Spleen (tissue), 11 donors: Measurements from ENCODE around the gene WASF2. TPM values are rescaled to one million over a fixed set of nuclear protein-coding genes. Genes with fewer than 3 reads are reported as not detected.

Experiments
- DNase-seq: peaks from one replicate; pipeline ENCODE4 v3.0.0-alpha.2; 2020
- H3K27ac ChIP-seq, 8 donors: fragments of 200-600 bp; sonication (generic) in 7 of 8; 1 replicate in 4 of 8; 2 replicates in 4 of 8; pipeline versions ENCODE4 v1.5.0 to v1.8.0; 2016 to 2021; ENCODE audit warnings: inconsistent platforms in 4 of 8, mild to moderate bottlenecking in 4 of 8, moderate library complexity in 1 of 8
- H3K27me3 ChIP-seq, 7 donors: fragments of 200-600 bp; sonication (generic) in 6 of 7; replicated peaks in 1 of 7; 1 replicate in 4 of 7; 2 replicates in 3 of 7; pipeline versions ENCODE4 v1.5.0 to v1.8.0; 2016 to 2021; ENCODE audit warnings: inconsistent platforms in 3 of 7, mild to moderate bottlenecking in 1 of 7
- H3K36me3 ChIP-seq, 6 donors: fragments of 200-600 bp; sonication (generic) in 5 of 6; 1 replicate in 4 of 6; 2 replicates in 2 of 6; pipeline versions ENCODE4 v1.5.0 to v1.8.0; 2016 to 2021; ENCODE audit warnings: inconsistent platforms in 2 of 6
- H3K4me1 ChIP-seq, 6 donors: fragments of 200-600 bp; sonication (generic) in 5 of 6; 1 replicate in 3 of 6; 2 replicates in 3 of 6; pipeline versions ENCODE4 v1.5.0 to v1.8.0; 2016 to 2021; ENCODE audit warnings: inconsistent platforms in 3 of 6
- H3K4me3 ChIP-seq, 8 donors: fragments of 200-600 bp; sonication (generic) in 7 of 8; 1 replicate in 4 of 8; 2 replicates in 4 of 8; pipeline versions ENCODE4 v1.5.0 to v1.8.0; 2016 to 2021; ENCODE audit warnings: inconsistent platforms in 4 of 8, mild to moderate bottlenecking in 4 of 8, moderate library complexity in 2 of 8
- H3K9me3 ChIP-seq, 8 donors: fragments of 200-600 bp; sonication (generic) in 7 of 8; 1 replicate in 4 of 8; 2 replicates in 4 of 8; pipeline versions ENCODE4 v1.5.0 to v1.8.0; 2016 to 2021; ENCODE audit warnings: inconsistent platforms in 4 of 8
- POLR2A ChIP-seq, 3 donors: fragments of 450-650 bp; IDR thresholded peaks; one replicate each; pipeline ENCODE4 v1.5.1; 2017; ENCODE audit warnings: antibody characterized with exemption in 3 of 3, mild to moderate bottlenecking in 1 of 3
- POLR2AphosphoS5 ChIP-seq, 3 donors: sonication (generic); formaldehyde crosslinking; IDR thresholded peaks; one replicate each; pipeline ENCODE4 v1.5.1; 2017; ENCODE audit warnings: antibody characterized with exemption in 3 of 3
- WGBS, 5 donors: extraction: QIAGEN DNeasy Blood & Tissue Kit in 3 of 5; methylation state at CpG; one replicate each; pipeline versions ENCODE4 v1.1.5 to v1.1.7; 2013 to 2018; 5-methylcytosine and 5-hydroxymethylcytosine counted together
- intact Hi-C: fragments of 100-400 bp; cut with DNase I; formaldehyde crosslinking; loops from one replicate; pipeline ENCODE4 v1.15.0; 2023; ENCODE audit warnings: low total_unique reads
- polyA plus RNA-seq, 3 donors: library from polyadenylated mRNA; stranded (reverse); fragments of 200-250 nt; gene quantifications; one replicate each; pipeline ENCODE4 v1.2.1, GENCODE V29; 2013
- total RNA-seq, 7 donors: library from RNA; depleted of rRNA in 3 of 7; stranded (reverse); fragments of >200 nt in 3 of 7; fragmentation: NEBNext Ultra II Directional in 4 of 7; extraction: Animal tissue kit (Norgen Biotek cat#: 25700) in 4 of 7; gene quantifications; one replicate each; pipeline versions ENCODE4 v1.1.0 to v1.2.1, GENCODE V29; 2016 to 2021
- TF ChIP-seq, protein P1 (sequence below), 11 experiments: fragments of 200-600 bp in 7 of 11; fragments of 450-650 bp in 4 of 11; sonication (generic) in 4 of 11; IDR thresholded peaks in 8 of 11; conservative IDR thresholded peaks in 3 of 11; 1 replicate in 7 of 11; 2 replicates in 4 of 11; pipeline versions ENCODE4 v1.4.0 to v1.8.0; 2016 to 2021; ENCODE audit warnings: antibody characterized with exemption in 11 of 11, inconsistent platforms in 4 of 11, mild to moderate bottlenecking in 1 of 11
- donor health status: healthy with polysubstance abuse.
- donor health status: DM: no; HTN: no; CAD: no; lungs with moderate emphysema.
- donor health status: DM: no; HTN: no; CAD: no.
- donor health status: Bipolar disorder and iron deficiency.
- donor health status: healthy.
- donor health status: DM: no; HTN: no; CAD: no.
- donor health status: DM: yes; HTN: yes; CAD: no.

Gene WASF2
- total and polyA plus RNA-seq, 10 donors = 17.2 to 196 (median 95.6) TPM

DNA sequence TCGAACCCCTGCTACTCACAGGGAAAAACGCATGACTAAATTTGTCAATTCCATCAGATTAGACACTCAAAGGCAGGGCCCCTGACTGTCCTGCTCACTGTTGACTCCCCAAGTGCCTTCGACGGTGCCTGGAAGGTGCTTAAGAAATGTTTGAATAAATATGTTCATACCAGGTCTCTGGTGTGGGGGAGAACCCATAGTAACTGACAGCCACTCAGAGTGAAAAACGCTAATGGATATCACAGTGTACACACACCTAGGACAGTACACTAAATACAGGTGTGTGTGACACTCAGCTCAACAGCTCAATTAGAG, 39.7 kb upstream of the WASF2 start:
- DNase-seq = no peak
- Histone ChIP-seq H3K27ac (peak overlapping the region in 7 of 8 donors; percentile 9 to 85 (median 81)), H3K27me3 (peaks cover 0 to 15% (median 0%) of the 10 kb centered on the region in 7 donors), H3K4me1 (peaks cover 34 to 67% (median 53%) of the 10 kb centered on the region in 6 donors), H3K36me3 (peaks cover 0 to 26% (median 4%) of the 10 kb centered on the region in 6 donors), H3K9me3 (no peaks in the 10 kb centered on the region), H3K4me3 (no peak overlapping the region)
- WGBS, 5 donors = 81 to 89% (median 84%) methylated on average over 5 of the region's 5 CpGs
- TF ChIP-seq POLR2A (IDR thresholded peaks at IDR 0.05) (no peak), POLR2AphosphoS5 (IDR thresholded peaks at IDR 0.05) (no peak)
- TF ChIP-seq, protein P1, sequence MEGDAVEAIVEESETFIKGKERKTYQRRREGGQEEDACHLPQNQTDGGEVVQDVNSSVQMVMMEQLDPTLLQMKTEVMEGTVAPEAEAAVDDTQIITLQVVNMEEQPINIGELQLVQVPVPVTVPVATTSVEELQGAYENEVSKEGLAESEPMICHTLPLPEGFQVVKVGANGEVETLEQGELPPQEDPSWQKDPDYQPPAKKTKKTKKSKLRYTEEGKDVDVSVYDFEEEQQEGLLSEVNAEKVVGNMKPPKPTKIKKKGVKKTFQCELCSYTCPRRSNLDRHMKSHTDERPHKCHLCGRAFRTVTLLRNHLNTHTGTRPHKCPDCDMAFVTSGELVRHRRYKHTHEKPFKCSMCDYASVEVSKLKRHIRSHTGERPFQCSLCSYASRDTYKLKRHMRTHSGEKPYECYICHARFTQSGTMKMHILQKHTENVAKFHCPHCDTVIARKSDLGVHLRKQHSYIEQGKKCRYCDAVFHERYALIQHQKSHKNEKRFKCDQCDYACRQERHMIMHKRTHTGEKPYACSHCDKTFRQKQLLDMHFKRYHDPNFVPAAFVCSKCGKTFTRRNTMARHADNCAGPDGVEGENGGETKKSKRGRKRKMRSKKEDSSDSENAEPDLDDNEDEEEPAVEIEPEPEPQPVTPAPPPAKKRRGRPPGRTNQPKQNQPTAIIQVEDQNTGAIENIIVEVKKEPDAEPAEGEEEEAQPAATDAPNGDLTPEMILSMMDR (IDR thresholded peaks at IDR 0.05 in 8 of 11, conservative IDR thresholded peaks at IDR 0.05 in 3 of 11) = no peak
- intact Hi-C loops = no loop called here

DNA sequence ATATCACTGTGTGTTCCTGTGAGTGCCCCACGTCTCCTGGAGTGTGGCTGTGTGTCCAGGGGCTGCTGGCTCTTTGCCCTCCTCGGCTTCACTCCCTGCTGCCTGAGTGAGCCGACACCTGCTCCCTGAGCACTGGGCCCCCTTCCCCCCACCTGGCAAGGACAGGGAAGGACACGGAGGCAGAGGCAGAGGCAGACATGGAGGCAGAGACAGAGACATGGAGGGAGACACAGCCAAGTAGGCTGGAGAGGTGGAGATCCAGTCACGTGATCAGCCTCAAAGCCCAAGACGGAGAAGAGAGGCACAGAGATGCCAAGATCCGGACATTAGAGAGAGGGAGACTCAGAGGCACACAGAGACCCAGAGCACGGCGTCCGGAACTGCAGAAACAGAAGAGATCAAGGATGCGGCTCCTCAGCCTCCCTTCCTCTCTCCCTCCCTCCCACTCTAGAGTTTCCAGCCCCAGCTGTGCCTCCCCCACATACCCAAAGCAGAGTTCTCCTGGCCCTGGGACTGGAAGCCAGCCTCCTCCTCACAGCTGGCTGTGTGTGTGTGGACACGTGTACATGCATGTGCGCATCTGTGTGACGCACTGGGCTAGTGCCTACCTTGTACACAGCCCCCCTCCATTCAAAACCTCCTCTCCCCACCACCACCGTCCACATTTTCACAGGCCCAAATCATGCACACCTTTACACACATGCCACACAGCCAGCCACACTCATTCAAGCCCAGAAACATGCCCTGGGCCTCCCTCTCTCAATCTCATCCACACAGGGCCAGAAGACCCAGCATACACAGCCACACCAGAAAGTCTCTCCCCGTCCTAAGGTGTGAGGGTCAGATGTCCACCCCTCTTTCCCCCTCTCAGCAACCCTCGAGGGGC, 39.1 kb upstream of the WASF2 start:
- peaks cover 0 to 15% (median 0%) of the 10 kb centered on the region in 7 donors for H3K27me3 ChIP-seq
- peaks cover 36 to 73% (median 57%) of the 10 kb centered on the region in 6 donors for H3K4me1 ChIP-seq
- H3K9me3 ChIP-seq = no peaks in the 10 kb centered on the region
- H3K27ac ChIP-seq = peak overlapping the region in 7 of 8 donors; percentile 60 to 85 (median 81)
- peak; percentile 47 to 79 (median 67) for TF ChIP-seq POLR2AphosphoS5 (IDR thresholded peaks at IDR 0.05)
- TF ChIP-seq, protein P1 (IDR thresholded peaks at IDR 0.05 in 8 of 11, conservative IDR thresholded peaks at IDR 0.05 in 3 of 11) = no peak
- intact Hi-C loops = no loop called here
- peak overlapping the region in 2 of 8 donors; percentile 43 to 67 for H3K4me3 ChIP-seq
- 34 to 70% (median 51%) methylated on average over 17 of the region's 17 CpGs for WGBS, 5 donors
- no peak for DNase-seq
- H3K36me3 ChIP-seq = peaks cover 0 to 20% (median 2%) of the 10 kb centered on the region in 6 donors

DNA sequence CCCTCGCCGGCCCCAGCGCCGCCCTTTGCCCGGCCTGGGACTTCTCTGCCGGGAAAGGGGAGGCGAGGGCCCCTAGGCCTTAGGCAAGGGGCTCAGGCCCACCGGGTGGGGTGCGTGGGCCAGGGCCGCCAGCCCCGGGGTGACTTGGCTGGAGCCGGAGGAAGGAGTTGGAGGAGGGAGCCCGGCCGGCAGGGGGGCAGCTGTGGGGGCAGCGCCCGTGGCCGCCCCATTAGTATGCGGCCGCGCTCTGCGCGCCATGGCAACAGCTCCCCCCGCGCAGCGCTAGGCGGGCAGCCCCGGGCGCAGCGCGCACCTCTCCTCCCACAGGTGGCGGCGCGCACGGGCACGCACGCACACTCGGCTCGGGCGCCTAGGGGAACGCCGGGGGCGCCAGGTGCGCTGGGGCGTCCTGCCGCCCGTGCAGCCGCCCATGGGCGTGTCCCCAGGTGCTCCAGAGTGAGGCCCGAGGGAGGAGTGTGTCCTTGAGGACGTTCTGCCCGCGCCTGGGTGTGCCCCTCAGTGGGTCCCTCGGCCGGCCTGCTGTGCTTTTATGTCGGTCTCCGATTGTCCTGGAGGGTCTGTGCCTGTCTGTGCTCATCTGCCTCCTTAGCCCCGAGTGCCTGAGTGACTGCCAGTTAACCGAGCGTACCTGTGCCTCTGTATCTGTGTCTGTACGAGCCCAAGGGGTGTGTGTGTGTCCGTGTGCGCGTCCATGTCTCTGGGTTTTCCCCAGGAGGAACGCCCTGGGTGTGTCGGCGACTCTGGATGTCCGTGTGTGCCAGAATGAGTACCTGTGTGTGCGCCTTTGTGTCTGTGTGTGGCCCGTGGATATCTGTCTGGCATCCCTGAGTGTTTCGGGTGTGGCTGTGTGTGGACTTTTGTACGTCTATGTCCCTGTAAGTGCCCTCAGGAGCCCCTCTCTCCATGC, 38.2 kb upstream of the WASF2 start:
- DNase-seq = peak; percentile 86
- TF ChIP-seq POLR2AphosphoS5 (IDR thresholded peaks at IDR 0.05) (peak; percentile 1 to 68 (median 52)), POLR2A (IDR thresholded peaks at IDR 0.05) (no peak)
- TF ChIP-seq, protein P1 (IDR thresholded peaks at IDR 0.05 in 8 of 11, conservative IDR thresholded peaks at IDR 0.05 in 3 of 11) = peak in 1 of 11 experiments; percentile 7
- Histone ChIP-seq H3K9me3 (no peaks in the 10 kb centered on the region), H3K36me3 (peaks cover 0 to 11% (median 0%) of the 10 kb centered on the region in 6 donors), H3K27me3 (peaks cover 0 to 15% (median 0%) of the 10 kb centered on the region in 7 donors), H3K27ac (peak overlapping the region in 7 of 8 donors; percentile 60 to 85 (median 81)), H3K4me1 (peaks cover 38 to 81% (median 66%) of the 10 kb centered on the region in 6 donors), H3K4me3 (peak overlapping the region; percentile 26 to 67 (median 41))
- WGBS, 5 donors = 6 to 16% (median 7%) methylated on average over 28 to 71 of the region's 71 CpGs
- intact Hi-C loops = no loop called here
